Measurements from ENCODE around the gene DOCK1.

DOCK1 gene

DNA sequence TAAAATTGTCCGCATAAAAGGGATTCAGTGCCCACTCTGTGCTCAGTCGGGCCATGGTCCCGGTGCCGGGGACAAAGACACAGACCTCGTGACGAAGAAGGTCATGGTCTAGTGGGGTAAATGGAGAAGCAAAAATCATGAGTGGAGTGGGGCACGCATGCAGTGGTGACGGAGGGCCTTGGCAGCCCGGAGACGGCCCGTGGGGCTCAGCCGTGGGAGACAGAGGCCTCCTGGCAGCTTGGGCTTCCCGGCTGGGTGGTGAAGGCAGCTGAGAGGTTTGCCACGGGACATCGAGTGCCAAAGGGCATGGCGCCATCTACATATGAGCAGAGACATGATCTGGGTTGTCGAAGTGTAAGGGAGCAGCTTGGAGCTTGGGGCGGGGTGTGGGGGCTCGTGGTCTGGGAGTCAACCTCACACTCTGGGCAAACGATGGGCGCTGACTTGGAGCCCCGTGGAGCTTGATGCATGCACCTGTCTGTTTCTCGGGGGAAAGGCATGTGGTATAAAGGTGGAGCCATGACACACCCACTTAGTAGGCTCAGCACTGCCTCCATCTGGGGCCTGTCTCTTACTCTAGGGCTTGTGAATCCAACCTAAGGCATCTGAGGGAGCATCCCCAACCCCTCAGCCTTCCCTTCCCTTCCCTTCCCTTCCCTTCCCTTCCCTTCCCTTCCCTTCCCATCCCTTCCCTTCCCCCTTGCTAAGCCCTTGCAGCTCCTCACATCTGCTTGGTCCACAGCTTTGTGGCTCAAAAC, 442.2 kb downstream of the DOCK1 start:
- DNase-seq (ENCODE audit: low read depth, low spot score), result no peak

GRCh38 chr10:127349737-127350136, 444.5 kb downstream of the DOCK1 start:
- DNase-seq (ENCODE audit: low read depth, low spot score), result peak; percentile 31

GRCh38 chr10:127351542-127351941, 446.3 kb downstream of the DOCK1 start:
- DNase-seq (ENCODE audit: low read depth, low spot score), result no peak

GRCh38 chr10:127353544-127353943, 448.3 kb downstream of the DOCK1 start:
- no peak for DNase-seq (ENCODE audit: low read depth, low spot score)

GRCh38 chr10:127354255-127354654, 449.0 kb downstream of the DOCK1 start:
- no peak for DNase-seq (ENCODE audit: low read depth, low spot score)

DNA sequence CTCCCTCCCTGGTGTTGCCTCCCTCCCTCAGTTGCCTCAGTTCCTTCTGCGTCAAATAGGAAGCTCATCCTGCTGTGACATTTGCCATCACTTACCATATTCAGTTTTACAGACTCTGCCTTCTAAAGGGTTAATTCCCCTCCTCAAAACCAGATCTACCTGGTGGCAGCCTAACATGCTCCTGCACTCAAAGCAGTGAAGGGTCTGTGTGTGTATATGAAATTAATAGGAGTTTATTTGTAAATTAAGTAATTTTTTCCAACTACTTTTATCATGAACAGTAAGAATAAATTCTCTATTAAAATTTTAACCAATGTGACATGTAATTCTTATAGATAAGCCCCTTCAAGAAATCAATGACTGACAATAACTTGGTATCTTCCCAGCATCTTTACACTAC, 449.8 kb downstream of the DOCK1 start:
- no peak for DNase-seq (ENCODE audit: low read depth, low spot score)

DNA sequence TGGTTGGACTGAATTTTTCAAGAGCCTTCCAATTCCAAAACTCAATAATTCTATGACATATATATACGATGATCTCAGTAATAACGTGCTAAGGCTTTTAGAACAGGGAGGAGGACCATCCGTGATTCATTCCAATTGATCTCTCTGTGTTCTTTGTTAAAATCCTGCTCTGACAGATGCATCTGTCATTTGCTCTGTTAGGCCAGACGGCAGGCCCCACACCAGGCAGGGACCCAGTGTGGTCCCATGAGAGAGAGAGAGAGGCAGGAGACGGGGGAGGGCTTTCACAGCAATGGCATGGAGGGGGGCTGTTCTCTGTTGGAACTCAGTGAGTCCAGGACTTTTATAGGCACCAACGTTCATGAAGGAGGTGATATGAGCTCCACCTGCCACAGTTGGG, 451.1 kb downstream of the DOCK1 start:
- DNase-seq (ENCODE audit: low read depth, low spot score), result no peak

DNA sequence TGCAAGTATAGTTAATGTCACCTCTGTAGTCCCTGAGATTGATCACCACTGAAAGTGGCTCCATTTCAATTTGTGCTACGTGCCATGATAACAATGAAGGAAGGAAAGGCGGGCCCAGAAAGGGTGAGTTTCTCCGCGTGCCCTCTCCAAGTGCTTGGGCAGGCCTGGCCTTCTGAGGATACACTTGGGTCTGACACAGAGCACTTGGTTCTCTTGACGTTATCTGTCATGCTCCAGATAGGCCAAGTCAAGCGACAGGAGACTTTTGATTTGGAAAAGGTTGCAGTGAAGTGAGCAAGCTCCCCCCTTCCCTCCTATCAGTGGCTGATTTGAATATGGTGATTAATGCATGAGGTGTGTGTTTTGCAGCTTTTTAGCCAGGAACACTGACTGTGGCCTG, 452.0 kb downstream of the DOCK1 start:
- no peak for DNase-seq (ENCODE audit: low read depth, low spot score)

GRCh38 chr10:127358337-127358736, 453.1 kb downstream of the DOCK1 start:
- no peak for DNase-seq (ENCODE audit: low read depth, low spot score)

DNA sequence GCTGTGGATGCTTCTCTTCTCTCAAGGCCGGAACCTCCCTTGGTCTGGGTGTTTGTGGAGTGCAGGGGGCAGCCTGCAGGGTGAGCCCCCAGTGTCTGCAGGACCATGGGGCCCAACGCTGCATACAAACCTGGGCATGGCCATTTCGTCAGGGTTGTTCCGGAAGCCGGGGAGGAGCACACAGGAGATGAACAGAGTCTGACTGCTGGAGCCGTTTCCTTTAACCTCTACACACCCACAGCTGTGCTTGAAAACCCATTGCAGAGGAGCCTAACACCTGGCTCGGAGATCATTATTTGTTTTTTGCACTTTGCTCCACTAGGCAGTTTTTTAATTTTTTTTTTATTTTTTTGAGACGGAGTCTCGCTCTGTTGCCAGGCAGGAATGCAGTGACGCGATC, 458.8 kb downstream of the DOCK1 start:
- no peak for DNase-seq (ENCODE audit: low read depth, low spot score)

- no peak for DNase-seq (ENCODE audit: low read depth, low spot score)
Observed at GRCh38 chr10:127368101-127368500, 462.9 kb downstream of the DOCK1 start.

DNA sequence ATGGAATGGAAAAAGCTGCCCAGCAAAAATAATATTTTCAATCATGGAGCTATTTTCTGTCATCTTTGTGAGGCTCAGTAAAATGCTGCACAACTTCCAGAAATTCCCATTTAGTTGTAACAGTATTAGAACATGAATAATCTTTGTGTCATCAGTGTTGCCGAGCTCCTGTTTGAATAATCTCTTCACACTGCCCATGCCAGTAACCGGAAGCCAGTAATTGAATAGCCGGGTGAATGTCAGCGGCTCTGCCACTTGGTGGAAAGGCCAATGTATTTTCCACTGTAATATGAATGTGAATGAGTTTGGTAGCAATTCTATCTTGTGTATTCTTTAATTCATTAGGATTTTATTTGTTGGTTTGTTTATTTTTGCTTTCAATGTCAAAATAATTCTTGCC, 463.7 kb downstream of the DOCK1 start:
- DNase-seq (ENCODE audit: low read depth, low spot score), result no peak

DNA sequence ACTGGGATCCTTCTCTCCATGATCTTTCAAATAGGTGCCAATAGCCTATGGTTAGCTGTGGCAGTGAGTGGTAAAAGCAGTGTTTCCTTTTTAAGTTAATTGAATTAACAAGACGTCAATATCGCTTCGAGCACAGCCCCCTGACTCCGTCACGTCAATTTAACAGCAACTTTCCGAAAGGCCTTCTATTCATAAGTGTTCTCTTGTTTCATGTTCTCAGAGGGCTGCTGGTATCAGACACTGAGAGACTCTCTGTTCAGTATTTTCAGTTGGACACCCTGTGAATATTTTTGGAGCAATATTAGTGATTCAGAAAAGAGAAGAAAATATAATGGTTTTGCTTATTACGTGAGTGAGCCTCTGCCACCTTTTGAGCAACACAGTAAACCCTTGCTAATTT, 465.4 kb downstream of the DOCK1 start:
- DNase-seq (ENCODE audit: low read depth, low spot score), result no peak

GRCh38 chr10:127372361-127372760, 467.1 kb downstream of the DOCK1 start:
- peak; percentile 54 for DNase-seq (ENCODE audit: low read depth, low spot score)

DNA sequence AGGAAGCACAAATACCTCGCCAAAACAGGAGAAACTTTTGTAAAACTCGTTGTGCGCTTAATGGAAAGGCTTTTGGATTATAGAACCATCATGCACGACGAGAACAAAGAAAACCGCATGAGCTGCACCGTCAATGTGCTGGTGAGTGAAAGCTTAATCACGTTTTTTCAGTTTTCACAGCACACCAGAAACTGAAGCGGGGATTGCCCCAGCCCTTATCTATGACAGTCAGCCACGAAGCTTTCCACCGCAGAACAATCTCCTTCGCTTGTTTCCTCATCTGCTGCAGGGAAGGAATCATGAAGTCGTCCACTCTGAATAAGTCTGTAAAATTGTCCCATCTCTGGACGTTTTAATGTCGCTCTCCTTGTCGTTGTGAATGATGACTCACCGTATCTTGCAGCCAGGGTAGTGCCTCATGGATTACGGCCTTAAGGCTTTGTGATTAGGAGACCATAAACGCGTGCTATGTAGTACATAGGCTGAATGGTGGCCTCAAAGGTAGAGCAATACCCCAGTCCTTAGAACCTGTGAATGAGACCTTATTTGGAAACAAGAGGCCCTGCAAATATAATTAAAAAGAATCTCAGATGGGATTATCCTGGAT, 468.9 kb downstream of the DOCK1 start:
- peak; percentile 23 for DNase-seq (ENCODE audit: low read depth, low spot score)

DNA sequence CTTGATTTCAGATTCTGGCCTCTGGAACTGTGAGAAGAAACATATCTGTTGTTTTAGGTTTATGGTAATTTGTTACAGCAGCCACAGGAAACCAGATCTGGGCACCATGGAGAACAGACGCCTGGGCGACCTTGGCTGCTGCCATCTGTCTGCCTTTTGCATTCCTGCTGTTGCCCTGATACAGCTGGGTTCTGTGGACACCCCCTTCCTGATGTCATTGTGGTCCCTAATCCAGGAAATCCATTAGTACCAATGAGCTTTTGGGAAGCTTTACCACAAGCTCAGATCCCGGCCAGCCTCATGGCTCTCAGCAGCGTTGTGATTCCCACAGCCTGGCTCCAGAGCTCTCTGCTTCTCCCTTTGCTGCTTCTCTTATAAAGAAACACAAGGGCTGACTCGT, 469.7 kb downstream of the DOCK1 start:
- DNase-seq (ENCODE audit: low read depth, low spot score), result no peak

GRCh38 chr10:127375461-127375860, 470.2 kb downstream of the DOCK1 start:
- DNase-seq (ENCODE audit: low read depth, low spot score), result no peak

- DNase-seq (ENCODE audit: low read depth, low spot score), result no peak
Observed at GRCh38 chr10:127376071-127376470, 470.8 kb downstream of the DOCK1 start.

GRCh38 chr10:127378628-127379027, 473.4 kb downstream of the DOCK1 start:
- no peak for DNase-seq (ENCODE audit: low read depth, low spot score)

DNA sequence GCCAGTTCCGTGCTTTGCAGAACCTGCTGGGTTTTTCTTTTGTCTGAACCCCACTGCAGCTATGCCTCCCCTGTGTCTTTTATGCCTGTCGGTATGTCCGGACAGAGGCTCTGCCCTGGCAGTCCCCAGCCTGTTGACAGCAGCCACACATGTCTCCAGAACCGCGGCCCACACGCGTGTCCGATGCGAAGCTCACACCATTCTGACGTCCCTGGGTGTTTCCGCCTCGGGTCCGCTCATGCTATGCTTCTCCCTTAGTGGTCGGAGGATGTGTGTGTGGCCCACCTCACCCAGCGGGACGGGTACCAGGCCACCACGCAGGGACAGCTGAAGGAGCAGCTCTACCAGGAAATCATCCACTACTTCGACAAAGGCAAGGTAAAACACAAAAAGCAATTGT, 479.3 kb downstream of the DOCK1 start:
- DNase-seq (ENCODE audit: low read depth, low spot score), result no peak

DNA sequence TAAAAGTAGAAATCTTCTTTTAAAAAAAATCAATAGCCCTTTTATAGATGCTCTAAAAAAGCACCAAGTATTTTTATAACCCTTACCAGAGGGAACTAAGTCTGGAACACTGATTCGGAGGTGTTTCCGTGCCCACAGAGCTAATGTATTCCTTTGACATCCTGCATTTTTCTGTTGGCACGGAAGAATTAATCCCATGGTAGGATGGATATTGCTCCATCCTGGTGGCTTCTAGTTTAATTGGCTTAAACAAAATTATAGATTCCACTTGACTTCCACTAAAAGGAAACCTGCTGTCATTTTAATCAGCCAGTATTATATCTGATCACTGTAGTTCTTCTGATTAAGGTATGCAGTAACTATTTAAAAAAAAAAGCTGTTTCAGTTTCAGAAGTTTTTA, 479.8 kb downstream of the DOCK1 start:
- DNase-seq (ENCODE audit: low read depth, low spot score), result peak; percentile 26

DNA sequence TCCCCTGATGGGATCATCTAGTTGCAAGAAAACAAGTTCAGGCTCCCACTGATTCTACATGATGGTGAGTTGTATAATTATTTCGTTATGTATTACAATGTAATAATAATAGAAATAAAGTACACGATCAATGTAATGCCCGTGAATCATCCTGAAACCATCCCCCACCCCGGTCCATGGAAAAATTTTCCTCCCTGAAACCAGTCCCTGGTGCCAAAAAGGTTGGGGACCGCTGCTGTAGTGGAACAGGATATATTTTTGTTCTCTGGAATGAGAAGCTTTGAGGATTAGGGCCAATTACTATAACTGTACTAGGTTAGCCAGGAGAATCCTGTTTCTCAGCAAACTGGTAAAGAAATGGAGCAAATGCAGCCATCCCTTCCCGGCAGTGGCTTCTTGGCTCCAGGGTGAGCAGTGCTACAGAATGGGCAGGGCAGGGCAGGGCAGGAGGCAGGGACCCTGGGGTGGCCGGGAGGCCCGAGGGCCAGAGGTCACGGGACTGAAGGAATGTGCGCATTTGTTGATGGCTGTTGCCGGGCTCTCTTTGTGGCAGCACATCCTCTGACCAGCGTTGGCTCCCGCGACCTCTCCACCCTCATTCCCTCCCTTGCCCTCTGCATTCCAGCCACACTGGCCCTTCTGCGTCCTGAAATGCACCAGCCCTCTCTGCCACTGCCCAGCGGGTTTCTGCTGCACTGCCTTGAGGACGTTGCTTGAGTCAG, 481.5 kb downstream of the DOCK1 start:
- DNase-seq (ENCODE audit: low read depth, low spot score), result no peak

DNA sequence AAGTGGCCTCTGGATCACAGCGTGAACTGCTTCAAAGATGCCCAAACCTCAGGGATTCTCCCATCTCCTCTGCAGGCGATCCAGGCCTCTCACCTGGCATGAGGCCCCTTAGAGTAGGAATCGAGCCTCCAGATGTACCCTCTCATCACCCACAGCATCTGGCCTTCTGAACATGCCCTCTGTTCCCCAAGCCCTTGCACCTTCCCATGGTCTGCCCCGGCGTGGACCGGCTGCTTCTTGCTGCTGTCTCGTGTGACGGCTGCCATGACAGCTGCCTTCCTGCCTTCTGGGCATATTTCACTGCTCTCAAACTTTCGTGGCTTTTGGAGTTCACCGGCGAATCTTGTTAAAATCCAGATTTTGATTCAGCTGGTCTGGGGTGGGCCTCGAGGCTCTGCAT, 486.6 kb downstream of the DOCK1 start:
- no peak for DNase-seq (ENCODE audit: low read depth, low spot score)

All from astrocyte of the hippocampus (primary cell).